ENCODE measurements around the gene ADM2. TPM values are rescaled to one million over a fixed set of nuclear protein-coding genes. Genes with fewer than 3 reads are reported as not detected.

ADM2 gene
- total RNA-seq, 1 donor from 2014 or later = 1.5 TPM

DNA sequence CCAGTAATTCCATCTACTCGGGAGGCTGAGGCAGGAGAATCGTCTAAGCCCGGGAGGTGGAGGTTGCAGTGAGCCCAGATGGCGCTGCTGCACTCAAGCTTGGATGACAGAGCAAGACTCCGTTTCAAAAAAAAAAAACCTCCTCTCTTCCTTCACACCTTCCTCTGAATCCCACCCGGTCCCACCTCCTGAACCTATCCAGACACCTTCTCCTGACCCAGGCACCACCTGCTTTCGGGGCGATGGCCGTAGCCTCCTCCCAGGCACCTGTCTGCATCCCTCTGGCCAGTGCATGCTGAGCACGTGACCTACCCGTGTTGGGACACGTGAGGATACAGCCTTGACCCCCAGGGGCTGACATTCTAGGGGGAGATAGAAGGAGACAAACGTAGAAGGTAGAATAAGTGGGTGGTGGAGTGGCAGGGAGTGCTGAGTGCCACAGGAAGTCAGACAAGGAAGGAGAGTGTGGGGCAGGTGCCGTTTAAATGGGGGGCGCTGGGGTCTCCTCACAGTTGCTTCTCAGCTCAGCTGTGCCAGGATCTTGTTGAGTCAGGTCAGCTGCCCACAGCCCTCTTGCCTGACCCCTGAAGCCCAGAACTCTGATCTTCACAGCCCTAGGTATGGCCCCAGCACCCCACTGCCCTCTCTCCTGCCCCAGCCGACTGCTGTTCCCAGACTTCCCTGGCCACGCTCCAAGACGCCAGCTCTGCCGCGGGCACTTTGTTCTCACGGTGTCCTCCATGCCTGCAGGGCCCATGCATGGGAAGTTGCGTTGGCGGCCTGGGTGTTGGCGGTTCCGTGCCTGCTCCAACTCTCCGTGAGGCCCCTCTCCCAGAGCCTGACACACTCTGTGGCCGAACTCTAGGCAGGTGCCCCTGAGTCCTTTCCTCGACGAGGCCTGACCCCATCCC is 4.1 kb downstream of the ADM2 start:
- ATAC-seq (peak; percentile 27 to 32), DNase-seq (peak; percentile 67)
- Histone ChIP-seq H3K36me3 (no peaks in the 10 kb centered on the region), H3K4me3 (no peak overlapping the region), H3K9me3 (no peaks in the 10 kb centered on the region), H3K27ac (no peak overlapping the region), H3K4me1 (peaks cover 17% of the 10 kb centered on the region), H3K27me3 (ENCODE audit: low read depth) (peaks cover 52% of the 10 kb centered on the region)
- TF ChIP-seq CTCF (IDR thresholded peaks at IDR 0.05) = no peak
- intact Hi-C loops (cut with DNase I) = no loop called here

- no peak for ATAC-seq
- TF ChIP-seq CTCF (IDR thresholded peaks at IDR 0.05) = no peak
- Histone ChIP-seq H3K9me3 (no peaks in the 10 kb centered on the region), H3K4me3 (no peak within 1 kb of the TSS), H3K4me1 (peaks cover 12% of the 10 kb centered on the region), H3K27me3 (ENCODE audit: low read depth) (peaks cover 40% of the 10 kb centered on the region), H3K36me3 (no peaks in the 10 kb centered on the region), H3K27ac (no peak within 1 kb of the TSS)
- intact Hi-C loops (cut with DNase I) = no loop called here
- no peak for DNase-seq
Measured at GRCh38 chr22:50486561-50487289, 5.4 kb downstream of the ADM2 start, which contains the start of gene MIOX. TSS of gene MIOX (plus strand) at chr22:50486859. CDS start at chr22:50486898, 39 bp downstream.

- no peaks in the 10 kb centered on the region for H3K36me3 ChIP-seq
- no peak overlapping the region for H3K4me3 ChIP-seq
- TF ChIP-seq CTCF (IDR thresholded peaks at IDR 0.05) = no peak
- peaks cover 32% of the 10 kb centered on the region for H3K27me3 ChIP-seq (ENCODE audit: low read depth)
- peaks cover 5% of the 10 kb centered on the region for H3K4me1 ChIP-seq
- no peaks in the 10 kb centered on the region for H3K9me3 ChIP-seq
- ATAC-seq (no peak), DNase-seq (no peak)
- no peak overlapping the region for H3K27ac ChIP-seq
- intact Hi-C loops (cut with DNase I) = no loop called here
Measured at GRCh38 chr22:50487290-50488005, 6.1 kb downstream of the ADM2 start.

- H3K4me1 ChIP-seq = no peaks in the 10 kb centered on the region
- DNase-seq (no peak), ATAC-seq (no peak)
- no peak for TF ChIP-seq CTCF (IDR thresholded peaks at IDR 0.05)
- H3K27ac ChIP-seq = no peak overlapping the region
- no peaks in the 10 kb centered on the region for H3K9me3 ChIP-seq
- no peak overlapping the region for H3K4me3 ChIP-seq
- peaks cover 26% of the 10 kb centered on the region for H3K27me3 ChIP-seq (ENCODE audit: low read depth)
- no peaks in the 10 kb centered on the region for H3K36me3 ChIP-seq
- intact Hi-C loops (cut with DNase I) = no loop called here
Measured at GRCh38 chr22:50488006-50488677, 6.8 kb downstream of the ADM2 start.

- Histone ChIP-seq H3K27ac (no peak overlapping the region), H3K27me3 (ENCODE audit: low read depth) (peaks cover 18% of the 10 kb centered on the region), H3K9me3 (no peaks in the 10 kb centered on the region), H3K4me3 (no peak overlapping the region), H3K4me1 (no peaks in the 10 kb centered on the region), H3K36me3 (no peaks in the 10 kb centered on the region)
- ATAC-seq (no peak), DNase-seq (no peak)
- intact Hi-C loops (cut with DNase I) = no loop called here
- TF ChIP-seq CTCF (IDR thresholded peaks at IDR 0.05) = no peak
Measured at GRCh38 chr22:50488886-50489285, 7.5 kb downstream of the ADM2 start.

All from lower lobe of right lung (tissue), 2 donors.